Fibroblast of lung (primary cell): ENCODE data around the gene FAM98C. TPM values are rescaled to one million over a fixed set of nuclear protein-coding genes. Genes with fewer than 3 reads are reported as not detected.

Experiments
- DNase-seq, 2 donors: peaks; one replicate each; pipeline versions ENCODE4 v3.0.0 to v3.0.0-alpha.2; 2010; ENCODE audit warnings: low read depth in 2 of 2
- H2AFZ ChIP-seq: 2 replicates; pipeline ENCODE4 v1.5.1; 2012; ENCODE audit warnings: low read length, control low read depth, inconsistent platforms
- H3K27ac ChIP-seq: 2 replicates; pipeline ENCODE4 v1.5.1; 2011; ENCODE audit warnings: low read length, control low read depth; ENCODE audit not compliant: insufficient read depth
- H3K27me3 ChIP-seq: 2 replicates; pipeline ENCODE4 v1.5.1; 2011; ENCODE audit warnings: mild to moderate bottlenecking, low read length; ENCODE audit not compliant: control insufficient read depth, insufficient read depth
- H3K36me3 ChIP-seq: 2 replicates; pipeline ENCODE4 v1.5.1; 2011; ENCODE audit warnings: low read length; ENCODE audit not compliant: control insufficient read depth, insufficient read depth
- H3K4me1 ChIP-seq: 2 replicates; pipeline ENCODE4 v1.5.1; 2011; ENCODE audit warnings: low read length; ENCODE audit not compliant: control insufficient read depth, insufficient read depth; ENCODE audit errors: extremely low read depth
- H3K4me2 ChIP-seq: 2 replicates; pipeline ENCODE4 v1.5.1; 2011; ENCODE audit warnings: low read length, control low read depth; ENCODE audit not compliant: insufficient read depth; ENCODE audit errors: extremely low read depth
- H3K4me3 ChIP-seq, 4 experiments: fragments of 200-600 bp in 1 of 4; sonication (generic) in 1 of 4; replicated peaks in 1 of 4; 2 replicates each; pipeline ENCODE4 v1.5.1; 2011 to 2016; ENCODE audit warnings: low read length in 4 of 4, low read depth in 3 of 4, mild to moderate bottlenecking in 3 of 4, control low read depth in 2 of 4, inconsistent platforms in 1 of 4, mixed read lengths in 1 of 4; ENCODE audit not compliant: insufficient read depth in 1 of 4; ENCODE audit errors: control extremely low read depth in 1 of 4
- H3K79me2 ChIP-seq: 2 replicates; pipeline ENCODE4 v1.5.1; 2012; ENCODE audit warnings: mild to moderate bottlenecking, low read length, inconsistent platforms; ENCODE audit not compliant: control insufficient read depth, insufficient read depth
- H3K9ac ChIP-seq: 2 replicates; pipeline ENCODE4 v1.5.1; 2011; ENCODE audit warnings: mild to moderate bottlenecking, low read length, control low read depth; ENCODE audit not compliant: insufficient read depth
- H3K9me3 ChIP-seq: 2 replicates; pipeline ENCODE4 v1.5.1; 2012; ENCODE audit warnings: low read depth, low read length; ENCODE audit not compliant: control insufficient read depth, insufficient read depth
- H4K20me1 ChIP-seq: 2 replicates; pipeline ENCODE4 v1.5.1; 2011; ENCODE audit warnings: low read length; ENCODE audit not compliant: control insufficient read depth, insufficient read depth; ENCODE audit errors: extremely low read depth
- CTCF ChIP-seq, 2 donors: IDR thresholded peaks in 1 of 2; conservative IDR thresholded peaks in 1 of 2; 1 replicate in 1 of 2; 2 replicates in 1 of 2; pipeline ENCODE4 v1.5.1; 2011 to 2012; ENCODE audit warnings: low read length in 2 of 2, control low read depth in 1 of 2, inconsistent platforms in 1 of 2, low read depth in 1 of 2, mild to moderate bottlenecking in 1 of 2
- EZH2 ChIP-seq: IDR thresholded peaks from 2 replicates; pipeline ENCODE4 v1.5.1; 2012; ENCODE audit warnings: low read length, control low read depth, mild to moderate bottlenecking; ENCODE audit errors: missing control alignments
- polyA plus RNA-seq, 2 donors: library from polyadenylated mRNA; depleted of rRNA in 1 of 2; stranded (reverse) in 1 of 2; unstranded in 1 of 2; fragments of >200 nt; gene quantifications; 2 replicates each; pipeline ENCODE4 v1.2.1, GENCODE V29; 2011 to 2012; ENCODE audit warnings: missing spikeins in 1 of 2
- total RNA-seq: library from RNA; depleted of rRNA; stranded (reverse); fragments of >200 nt; gene quantifications from 2 replicates; pipeline ENCODE4 v1.2.1, GENCODE V29; 2014

Gene FAM98C
- total and polyA plus RNA-seq, 2 donors (not counting 1 experiment from before 2014, with no cell fraction given) = 4.5 to 10.6 TPM

DNA sequence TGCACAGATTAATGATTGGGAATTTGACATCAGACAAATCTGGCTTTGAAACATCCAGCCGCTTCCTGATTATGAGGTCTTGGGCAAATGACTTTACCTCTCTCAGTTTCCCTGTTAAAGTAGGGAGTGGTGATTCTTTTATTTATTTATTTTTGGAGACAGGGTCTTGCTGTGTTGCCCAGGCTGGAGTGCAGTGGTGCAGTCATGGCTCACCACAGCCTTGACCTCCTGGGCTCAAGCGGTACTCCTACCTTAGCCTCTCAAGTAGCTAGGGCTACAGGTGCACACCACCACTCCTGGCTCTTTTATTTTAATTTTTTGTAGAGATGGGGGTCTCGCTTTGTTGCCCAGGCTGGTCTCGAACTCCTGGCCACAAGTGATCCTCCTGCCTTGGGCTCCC lies 25.8 kb upstream of the FAM98C start:
- H4K20me1 ChIP-seq = no peaks in the 10 kb centered on the region
- H3K4me1 ChIP-seq = peaks cover 7% of the 10 kb centered on the region
- no peak overlapping the region for H3K4me3 ChIP-seq
- H2AFZ ChIP-seq = no peak overlapping the region
- no peak overlapping the region for H3K9ac ChIP-seq
- H3K9me3 ChIP-seq = no peaks in the 10 kb centered on the region
- DNase-seq = no peak
- H3K27ac ChIP-seq = no peak overlapping the region
- no peaks in the 10 kb centered on the region for H3K27me3 ChIP-seq
- H3K36me3 ChIP-seq = peaks cover 16% of the 10 kb centered on the region
- no peak overlapping the region for H3K4me2 ChIP-seq
- H3K79me2 ChIP-seq = peaks cover 34% of the 10 kb centered on the region
- TF ChIP-seq EZH2 (no peak), CTCF (conservative IDR thresholded peaks at IDR 0.05 in 1 of 2, IDR thresholded peaks at IDR 0.05 in 1 of 2; ENCODE audit: low read depth in 1 of 2, low read length in 2 of 2) (no peak)

- no peak overlapping the region for H2AFZ ChIP-seq
- peak in 1 of 2 donors; percentile 32 for DNase-seq
- no peaks in the 10 kb centered on the region for H3K9me3 ChIP-seq
- H3K27ac ChIP-seq = no peak overlapping the region
- H3K4me3 ChIP-seq = no peak overlapping the region
- TF ChIP-seq EZH2 (no peak), CTCF (conservative IDR thresholded peaks at IDR 0.05 in 1 of 2, IDR thresholded peaks at IDR 0.05 in 1 of 2; ENCODE audit: low read depth in 1 of 2, low read length in 2 of 2) (no peak)
- no peak overlapping the region for H3K4me2 ChIP-seq
- peaks cover 7% of the 10 kb centered on the region for H3K4me1 ChIP-seq
- H3K36me3 ChIP-seq = peaks cover 19% of the 10 kb centered on the region
- H4K20me1 ChIP-seq = no peaks in the 10 kb centered on the region
- H3K27me3 ChIP-seq = no peaks in the 10 kb centered on the region
- H3K9ac ChIP-seq = no peak overlapping the region
- H3K79me2 ChIP-seq = peaks cover 34% of the 10 kb centered on the region
These were observed 24.0 kb upstream of the FAM98C start for GRCh38 chr19:38378866-38379265.

DNA sequence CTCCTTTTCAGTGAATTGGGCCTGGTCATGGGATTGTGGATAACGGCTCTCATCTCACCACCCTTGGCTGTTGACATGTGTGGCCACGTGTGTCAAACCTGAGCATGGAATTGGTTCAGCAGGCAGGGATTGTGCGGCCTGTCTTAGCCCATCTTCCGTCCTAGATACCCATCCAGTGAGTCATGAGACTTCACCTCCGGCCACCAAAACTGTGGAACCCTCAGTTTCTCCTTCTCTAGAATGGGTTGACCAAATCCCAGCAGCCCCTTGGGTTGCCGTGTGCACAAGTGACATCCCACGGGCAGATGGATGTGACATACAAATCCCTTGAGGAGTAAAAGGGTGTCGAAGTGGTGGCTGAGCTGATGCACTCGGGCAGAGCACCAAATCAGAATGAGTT lies 21.8 kb upstream of the FAM98C start:
- no peak overlapping the region for H3K4me3 ChIP-seq
- no peak overlapping the region for H2AFZ ChIP-seq
- no peak for TF ChIP-seq CTCF (conservative IDR thresholded peaks at IDR 0.05 in 1 of 2, IDR thresholded peaks at IDR 0.05 in 1 of 2; ENCODE audit: low read depth in 1 of 2, low read length in 2 of 2)
- TF ChIP-seq EZH2 = no peak
- H3K4me2 ChIP-seq = no peak overlapping the region
- H3K27me3 ChIP-seq = no peaks in the 10 kb centered on the region
- H3K79me2 ChIP-seq = peaks cover 20% of the 10 kb centered on the region
- no peak for DNase-seq
- H3K4me1 ChIP-seq = peaks cover 5% of the 10 kb centered on the region
- H3K9me3 ChIP-seq = no peaks in the 10 kb centered on the region
- peaks cover 23% of the 10 kb centered on the region for H3K36me3 ChIP-seq
- H3K27ac ChIP-seq = no peak overlapping the region
- H4K20me1 ChIP-seq = no peaks in the 10 kb centered on the region
- H3K9ac ChIP-seq = no peak overlapping the region
